ENCODE measurements around the gene RSRC1.
"Not testable (repeated sequence)": the region's sequence is repeated elsewhere in the genome, so short reads cannot be mapped to it uniquely, and the experiment has no call there.

RSRC1 gene

DNA sequence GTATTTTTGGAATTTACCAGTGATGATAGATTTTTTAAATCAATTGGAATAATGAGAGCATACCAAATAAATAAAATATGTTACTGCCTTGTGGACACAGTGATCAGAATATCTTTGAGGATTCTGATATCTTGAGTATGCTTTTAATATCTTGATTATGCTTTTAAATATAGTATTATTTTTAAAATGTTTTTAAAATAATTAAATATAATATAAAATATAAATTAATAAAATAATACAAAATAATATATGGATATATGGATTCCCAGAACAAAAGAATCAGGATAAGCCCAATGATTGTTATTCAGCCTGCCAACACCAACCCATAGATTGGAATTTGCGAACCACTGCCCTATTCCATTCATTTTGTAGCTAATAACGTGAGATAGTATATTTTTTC is 369.2 kb downstream of the RSRC1 start:
- no peak for DNase-seq

GRCh38 chr3:158483701-158484235 is 373.9 kb downstream of the RSRC1 start:
- no peak for DNase-seq

GRCh38 chr3:158486200-158486599 is 376.3 kb downstream of the RSRC1 start:
- no peak for DNase-seq

DNA sequence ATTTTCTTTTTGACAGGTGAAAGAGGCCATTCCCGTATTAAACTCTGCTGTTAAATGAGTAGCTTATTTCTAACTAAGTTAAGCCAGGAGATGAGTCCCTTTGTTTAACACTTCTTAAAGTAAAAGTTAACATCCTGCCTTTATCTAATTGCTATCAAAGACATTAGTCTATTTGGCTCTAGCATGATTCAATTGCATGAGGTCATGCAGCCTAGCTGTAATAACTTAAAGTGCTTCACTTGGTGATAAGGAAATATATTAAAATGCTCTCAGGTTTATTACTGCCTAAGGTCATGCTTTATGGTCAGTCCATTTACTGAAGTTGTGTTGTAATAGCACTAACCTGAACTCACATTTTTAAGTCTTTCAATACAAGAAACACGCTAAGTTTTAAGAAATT is 378.8 kb downstream of the RSRC1 start:
- DNase-seq = no peak

DNA sequence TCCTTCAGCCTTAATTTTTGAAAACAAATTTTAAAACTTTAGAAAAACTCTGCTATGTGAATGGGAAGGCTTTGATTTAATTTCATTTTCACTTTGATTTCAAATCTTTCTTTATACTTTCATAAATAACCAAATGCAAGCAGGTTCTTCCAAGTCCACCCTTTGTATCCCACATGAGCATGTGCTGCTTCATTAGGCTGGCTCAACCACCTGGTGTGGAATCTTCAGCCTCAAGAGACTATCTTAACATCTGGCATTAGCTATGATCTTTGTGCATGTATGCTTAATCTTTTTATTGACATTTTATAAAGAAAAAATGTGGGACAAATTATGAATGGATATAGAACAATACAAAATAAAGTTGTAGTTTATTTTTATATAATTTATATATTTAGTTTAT is 379.3 kb downstream of the RSRC1 start:
- no peak for DNase-seq

DNA sequence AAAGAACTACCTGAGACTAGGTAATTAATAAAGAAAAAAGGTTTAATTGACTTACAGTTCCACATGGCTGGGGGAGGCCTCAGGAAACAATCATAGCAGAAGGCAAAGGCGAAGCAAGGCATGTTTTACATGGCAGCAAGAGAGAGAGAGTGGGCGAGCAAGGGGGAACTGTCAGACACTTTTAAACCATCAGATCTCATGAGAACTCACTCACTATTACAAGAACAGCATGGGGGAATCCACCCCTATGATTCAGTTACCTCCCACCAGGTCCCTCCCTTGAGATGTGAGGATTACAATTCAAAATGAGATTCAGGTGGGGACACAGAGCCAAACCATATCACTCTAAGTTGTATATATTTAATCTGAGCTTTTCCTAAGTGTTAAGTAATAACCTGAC is 382.1 kb downstream of the RSRC1 start:
- no peak for DNase-seq

- no peak for DNase-seq
Observed at GRCh38 chr3:158492685-158493084, 382.8 kb downstream of the RSRC1 start.

DNA sequence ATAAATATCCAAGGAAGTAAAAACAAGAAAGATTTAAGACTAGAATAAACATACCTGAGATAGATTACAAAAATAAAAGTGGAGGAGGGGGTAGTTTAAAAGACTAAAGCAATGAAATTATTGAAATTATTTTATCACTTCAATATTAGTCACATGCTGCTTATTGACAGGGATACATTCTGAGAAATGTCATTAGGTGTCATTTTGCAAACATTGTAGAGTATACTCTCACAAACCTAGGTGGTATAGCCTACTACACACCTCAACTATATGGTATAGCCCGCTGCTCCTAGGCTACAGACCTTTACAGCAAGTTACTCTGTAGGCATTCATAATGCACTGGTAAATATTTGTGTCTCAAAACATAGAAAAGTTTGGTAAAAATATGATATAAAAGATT is 384.0 kb downstream of the RSRC1 start:
- no peak for DNase-seq

DNA sequence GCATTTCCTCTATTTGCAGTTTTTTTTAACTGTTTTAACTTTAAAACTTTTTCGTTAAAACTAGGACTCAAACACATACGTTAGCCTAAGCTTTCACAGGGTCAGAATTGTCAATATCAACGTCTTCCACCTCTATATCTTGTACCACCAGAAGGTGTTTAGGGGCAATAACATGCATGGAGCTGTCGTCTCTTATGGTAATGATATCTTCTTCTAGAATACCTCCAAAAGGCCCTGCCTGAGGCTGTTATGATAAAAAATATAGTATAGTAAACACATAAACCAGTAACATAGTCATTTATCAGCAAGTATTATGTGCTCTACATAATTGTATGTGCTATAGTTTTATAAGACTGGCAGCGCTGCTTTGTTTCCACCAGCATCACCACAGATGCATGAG is 384.8 kb downstream of the RSRC1 start:
- DNase-seq = no peak

DNA sequence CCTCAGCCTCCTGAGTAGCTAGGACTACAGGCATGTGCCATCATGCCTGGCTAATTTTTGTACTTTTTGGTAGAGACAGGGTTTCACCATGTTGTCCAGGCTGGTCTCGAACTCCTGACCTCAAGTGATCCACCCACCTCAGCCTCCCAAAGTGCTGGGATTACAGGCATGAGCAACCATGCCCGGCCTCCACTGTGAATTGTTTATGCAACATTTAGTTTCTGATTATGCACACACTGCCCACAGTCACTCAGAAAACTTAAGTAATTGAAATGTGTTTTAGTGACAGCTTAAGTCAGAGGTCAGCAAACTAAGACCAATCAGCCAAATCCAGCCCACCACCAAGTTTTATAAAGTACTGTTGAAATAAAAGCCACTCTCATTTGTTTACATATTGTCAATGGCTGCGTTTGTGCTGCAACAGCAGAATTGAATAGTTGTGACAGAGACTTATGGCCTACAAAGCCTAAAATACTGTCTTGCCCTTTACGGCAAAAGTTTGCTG is 385.6 kb downstream of the RSRC1 start:
- DNase-seq = not testable (repeated sequence)

DNA sequence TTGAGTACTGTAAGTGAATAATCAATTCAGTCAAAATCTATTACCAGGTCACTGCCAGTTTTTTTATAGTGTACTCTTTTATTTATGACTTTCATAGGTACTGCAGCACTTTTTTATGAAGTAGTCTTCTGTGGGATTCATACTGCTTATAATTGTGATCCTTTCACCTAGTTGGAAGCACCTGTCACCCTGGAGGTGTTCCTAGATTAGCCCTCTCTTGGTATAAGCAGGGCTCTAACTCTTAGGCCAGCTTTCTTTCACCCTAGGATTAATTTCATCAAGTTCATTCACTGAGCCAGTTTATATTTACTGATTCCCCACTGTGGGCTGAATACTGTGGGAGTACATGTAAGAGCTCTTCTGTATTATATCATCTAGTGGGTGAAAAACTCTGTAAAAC is 395.2 kb downstream of the RSRC1 start:
- DNase-seq = no peak

DNA sequence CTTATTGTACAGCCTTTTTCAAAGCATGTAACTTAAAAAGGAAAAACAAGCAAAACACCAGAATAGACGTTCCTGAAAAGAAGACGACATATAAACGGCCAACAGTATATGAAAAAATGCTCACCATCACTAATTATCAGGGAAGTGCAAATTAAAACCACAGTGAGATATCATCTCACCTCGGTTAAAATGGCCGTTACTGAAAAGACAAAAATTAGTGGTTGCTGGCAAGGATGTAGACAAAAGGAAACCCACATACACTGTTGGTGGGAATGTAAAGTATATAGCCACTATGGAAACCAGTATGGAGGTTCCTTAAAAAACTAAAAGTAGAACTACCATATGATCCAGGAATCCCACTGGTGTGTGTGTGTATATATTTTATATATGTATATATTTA is 396.6 kb downstream of the RSRC1 start:
- DNase-seq = peak in 1 of 5 experiments; percentile 6

- DNase-seq = no peak
Observed at GRCh38 chr3:158508481-158508880, 398.6 kb downstream of the RSRC1 start.

GRCh38 chr3:158509891-158510290 is 400.0 kb downstream of the RSRC1 start:
- DNase-seq = no peak

DNA sequence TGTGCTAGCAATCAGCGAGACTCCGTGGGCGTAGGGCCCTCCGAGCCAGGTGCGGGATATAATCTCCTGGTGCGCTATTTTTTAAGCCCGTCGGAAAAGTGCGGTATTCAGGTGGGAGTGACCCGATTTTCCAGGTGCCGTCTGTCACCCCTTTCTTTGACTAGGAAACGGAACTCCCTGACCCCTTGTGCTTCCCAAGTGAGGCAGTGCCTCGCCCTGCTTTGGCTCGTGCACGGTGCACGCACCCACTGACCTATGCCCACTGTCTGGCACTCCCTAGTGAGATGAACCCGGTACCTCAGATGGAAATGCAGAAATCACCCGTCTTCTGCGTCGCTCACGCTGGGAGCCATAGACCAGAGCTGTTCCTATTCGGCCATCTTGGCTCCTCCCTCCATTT is 406.8 kb downstream of the RSRC1 start:
- DNase-seq = not testable (repeated sequence)

GRCh38 chr3:158519776-158520175 is 409.9 kb downstream of the RSRC1 start:
- no peak for DNase-seq

DNA sequence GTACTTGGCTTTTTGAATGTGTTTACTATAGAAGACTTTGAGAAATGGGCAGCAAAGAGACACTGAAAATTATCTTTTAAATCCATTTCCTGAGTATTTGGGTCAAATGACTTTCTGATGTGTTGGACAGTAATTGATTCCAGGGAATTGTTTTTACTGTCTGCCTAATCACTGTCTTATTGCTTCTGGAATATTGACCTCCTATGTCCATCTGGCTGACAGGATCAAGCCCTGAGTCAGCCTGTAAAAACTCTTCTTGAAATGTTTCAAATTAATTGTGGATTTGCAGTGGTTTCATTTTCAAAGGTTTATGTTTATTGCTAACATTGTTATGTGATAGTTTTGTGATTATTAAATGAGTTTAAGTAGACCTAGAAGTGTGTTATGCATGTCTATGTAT is 410.5 kb downstream of the RSRC1 start:
- DNase-seq = no peak

DNA sequence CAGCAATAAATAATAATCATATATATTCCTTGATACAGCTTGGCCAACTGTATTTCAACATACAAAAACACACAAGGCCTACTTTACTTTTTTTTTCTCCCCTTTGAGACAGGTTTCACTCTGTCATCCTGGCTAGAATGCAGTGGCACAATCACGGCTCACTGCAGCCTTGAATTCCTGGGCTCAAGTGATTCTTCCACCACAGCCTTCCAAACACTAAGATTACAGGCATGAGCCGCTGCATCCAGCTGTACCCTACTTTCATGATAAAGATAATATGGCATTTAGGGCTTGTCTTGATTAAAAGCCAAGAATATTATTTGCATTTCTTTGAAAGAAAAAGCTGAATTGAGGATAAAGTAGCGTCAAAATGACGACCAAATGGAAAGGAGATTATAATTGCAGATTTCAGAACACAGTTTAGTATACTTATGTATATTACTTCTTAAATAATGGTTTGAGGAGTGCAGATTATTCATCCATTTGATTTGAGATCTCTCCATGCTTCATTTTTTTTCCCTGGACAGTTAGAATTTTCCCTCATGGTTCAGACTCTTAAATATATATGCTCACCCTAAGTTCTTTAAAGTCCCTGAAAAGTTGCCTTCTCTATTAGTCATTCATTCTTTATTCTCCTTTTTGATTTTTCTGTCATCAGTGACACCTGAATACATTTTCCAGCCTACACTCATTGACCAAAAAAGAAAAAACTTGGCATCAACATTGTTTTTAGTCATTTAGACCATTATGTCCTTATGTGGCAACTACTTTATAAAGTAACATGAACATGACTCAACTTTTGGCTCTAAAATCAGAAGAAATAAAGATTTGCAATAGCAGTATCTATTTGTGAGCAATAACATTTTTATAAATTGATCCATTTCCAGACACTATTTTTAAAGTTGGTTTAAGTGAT is 412.6 kb downstream of the RSRC1 start:
- DNase-seq = no peak

DNA sequence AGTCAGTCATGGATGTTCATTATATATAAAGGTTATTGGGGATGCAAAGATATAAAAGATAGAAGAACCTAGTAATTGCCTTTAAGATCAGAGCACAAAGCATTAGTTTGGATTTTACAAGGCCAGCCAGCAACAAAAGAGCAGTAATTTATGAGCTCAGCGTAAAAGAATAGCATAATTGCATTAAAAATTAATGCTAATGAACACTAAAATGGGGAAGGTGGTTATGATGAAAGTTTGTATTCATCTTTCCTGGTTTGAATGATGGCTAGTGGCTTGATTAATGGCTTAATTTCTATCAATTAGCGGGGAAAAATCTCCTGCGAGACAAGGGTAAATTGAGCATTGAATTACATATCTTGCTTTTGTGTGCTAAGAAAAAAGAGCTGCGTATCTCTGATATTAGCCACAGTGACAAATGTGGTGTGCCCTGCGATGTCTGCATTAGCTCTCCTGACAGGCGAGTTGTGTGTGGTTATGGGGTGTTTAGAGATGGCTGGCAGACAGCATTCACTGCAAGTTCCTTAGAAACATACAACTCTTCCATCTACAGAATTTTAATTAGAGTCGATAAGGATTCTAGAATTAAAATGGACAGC is 418.3 kb downstream of the RSRC1 start:
- DNase-seq = no peak

DNA sequence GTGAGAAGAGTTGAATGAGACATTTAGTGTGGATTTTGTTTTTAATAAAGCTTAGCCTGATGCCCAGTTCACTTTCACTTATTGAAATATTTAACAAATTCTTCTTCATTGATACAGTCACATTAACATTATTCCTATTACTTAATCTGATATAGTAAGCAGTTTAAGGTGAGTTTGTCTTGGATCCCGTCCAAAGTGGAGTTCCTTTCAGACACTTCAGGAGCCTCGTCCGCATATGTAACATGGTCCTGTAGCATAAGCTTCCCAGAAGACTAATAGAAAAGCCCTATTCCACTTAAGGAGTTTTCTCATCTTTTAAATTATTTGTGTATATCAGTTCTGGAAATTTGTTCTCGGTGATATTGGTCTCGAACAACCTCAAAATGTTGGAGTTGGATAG is 421.4 kb downstream of the RSRC1 start:
- DNase-seq = no peak

DNA sequence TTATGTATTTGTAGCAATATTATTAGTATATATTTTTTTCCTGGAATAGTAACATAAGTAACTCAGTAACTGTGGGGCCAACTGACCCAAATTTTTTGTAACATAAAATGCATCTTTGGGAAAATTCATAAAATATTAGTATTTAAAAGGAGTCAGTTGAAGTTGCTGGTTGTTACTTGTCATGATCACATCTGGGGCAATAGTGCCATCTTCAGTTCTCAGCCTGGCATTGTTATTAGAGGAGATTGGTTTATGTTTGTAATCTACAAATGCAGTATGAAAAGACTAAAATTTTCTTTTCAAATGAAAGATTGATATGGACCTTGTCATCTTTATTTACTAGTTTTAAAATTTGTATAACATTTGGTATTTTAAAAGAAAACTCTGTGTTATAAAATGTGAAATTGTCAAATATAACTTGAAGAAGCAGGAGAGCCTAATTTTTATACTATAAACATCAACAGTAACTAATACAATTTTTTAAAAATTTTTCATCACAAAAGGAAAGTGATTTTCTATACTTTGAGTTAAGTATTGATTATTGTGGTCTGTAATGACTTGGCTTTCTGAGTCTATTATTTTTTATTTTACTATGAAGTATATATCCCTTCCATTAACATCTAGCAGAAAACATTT is 422.3 kb downstream of the RSRC1 start:
- DNase-seq = peak in 1 of 5 experiments; percentile 58

- DNase-seq = no peak
Observed at GRCh38 chr3:158535918-158536317, 426.0 kb downstream of the RSRC1 start.

DNA sequence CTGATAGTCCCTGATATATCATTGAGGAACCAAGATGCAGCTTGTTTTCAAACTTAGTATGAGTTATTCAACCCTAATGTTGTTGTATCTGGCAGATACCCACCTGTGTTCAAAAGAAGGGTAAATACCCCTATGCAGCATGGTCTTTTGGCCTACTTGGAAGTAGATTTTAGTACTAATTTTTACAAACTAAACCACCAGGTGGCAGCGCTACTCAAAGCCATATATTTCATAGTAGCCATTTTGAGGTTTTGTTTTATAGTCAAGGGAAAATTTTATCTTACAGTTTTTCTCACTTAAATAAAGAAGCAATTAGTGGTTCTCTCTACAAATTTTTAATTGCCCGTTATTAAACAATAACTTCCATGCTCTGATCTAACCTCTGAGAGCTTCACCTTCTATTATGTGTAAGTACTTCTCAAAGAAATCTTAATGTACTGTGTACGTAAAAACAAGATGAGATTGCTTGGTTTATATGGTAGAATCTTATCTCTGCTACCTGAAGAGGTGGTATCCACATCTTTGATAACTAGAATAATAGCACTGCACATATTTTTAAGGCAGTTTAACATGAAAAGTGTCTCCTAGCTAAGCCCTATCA is 429.6 kb downstream of the RSRC1 start:
- DNase-seq = peak in 3 of 5 experiments; percentile 6 to 54 (median 13)

All from T-helper 2 cell (primary cell).